GM21360 (cell line): ENCODE results near the gene ADIG.

Source experiments
- ATAC-seq: cut with Tn5 transposase; IDR thresholded peaks from one replicate; pipeline ENCODE4 v1.9.1; 2021; ENCODE audit warnings: mild to moderate bottlenecking, moderate library complexity; ENCODE audit not compliant: unreplicated experiment

The ADIG gene

GRCh38 chr20:38581013-38581412 is at the start of gene ADIG:
Gene ADIG (plus strand): TSS chr20:38581197. CDS start chr20:38581251, 54 bp downstream.
- ATAC-seq, result no peak

GRCh38 chr20:38534756-38535155 is 46.2 kb upstream of the ADIG start:
- ATAC-seq, result no peak

- ATAC-seq, result no peak
Measured at GRCh38 chr20:38536310-38536709, 44.7 kb upstream of the ADIG start.

GRCh38 chr20:38537176-38537575 is 43.8 kb upstream of the ADIG start:
- ATAC-seq, result no peak

- ATAC-seq, result no peak
Measured at GRCh38 chr20:38538789-38539188, 42.2 kb upstream of the ADIG start.

- ATAC-seq, result no peak
Measured at GRCh38 chr20:38543014-38543906, 37.7 kb upstream of the ADIG start.

- ATAC-seq, result no peak
Measured at GRCh38 chr20:38545771-38546170, 35.2 kb upstream of the ADIG start.

- ATAC-seq, result no peak
Measured at GRCh38 chr20:38547288-38548085, 33.5 kb upstream of the ADIG start.

- ATAC-seq, result no peak
Measured at GRCh38 chr20:38548356-38549083, 32.5 kb upstream of the ADIG start.

- ATAC-seq, result no peak
Measured at GRCh38 chr20:38550274-38550673, 30.7 kb upstream of the ADIG start.

GRCh38 chr20:38551056-38551626 is 29.9 kb upstream of the ADIG start:
- ATAC-seq, result no peak

GRCh38 chr20:38554986-38555385 is 26.0 kb upstream of the ADIG start:
- ATAC-seq, result no peak

GRCh38 chr20:38555395-38555794 is 25.6 kb upstream of the ADIG start:
- no peak for ATAC-seq

GRCh38 chr20:38557174-38557573 is 23.8 kb upstream of the ADIG start:
- no peak for ATAC-seq

GRCh38 chr20:38558596-38559360 is 22.2 kb upstream of the ADIG start:
- no peak for ATAC-seq

GRCh38 chr20:38559764-38560163 is 21.2 kb upstream of the ADIG start:
- ATAC-seq, result no peak

GRCh38 chr20:38563802-38564431 is 17.1 kb upstream of the ADIG start:
- ATAC-seq, result no peak

- no peak for ATAC-seq
Measured at GRCh38 chr20:38564680-38565079, 16.3 kb upstream of the ADIG start.

GRCh38 chr20:38566036-38566598 is 14.9 kb upstream of the ADIG start:
- ATAC-seq, result no peak
